Endodermal cell (in vitro differentiated cells): ENCODE measurements around the gene STX1A. TPM values are rescaled to one million over a fixed set of nuclear protein-coding genes. Genes with fewer than 3 reads are reported as not detected.

ENCODE experiments used
- DNase-seq: peaks from one replicate; pipeline ENCODE4 v3.0.0-alpha.2; 2017
- H3K27ac ChIP-seq: 2 replicates; pipeline ENCODE4 v1.5.1; 2013; ENCODE audit warnings: mild to moderate bottlenecking, low read depth, low read length, moderate library complexity
- H3K27me3 ChIP-seq: 2 replicates; pipeline ENCODE4 v1.6.1; 2013; ENCODE audit warnings: mild to moderate bottlenecking, low read length, moderate library complexity; ENCODE audit not compliant: insufficient read depth, control insufficient read depth, poor library complexity, severe bottlenecking
- H3K36me3 ChIP-seq: 2 replicates; pipeline ENCODE4 v1.7.0; 2013; ENCODE audit warnings: mild to moderate bottlenecking, low read length, moderate library complexity; ENCODE audit not compliant: control insufficient read depth, insufficient read depth
- H3K4me1 ChIP-seq: one replicate; pipeline ENCODE4 v1.7.0; 2013; ENCODE audit warnings: low read length; ENCODE audit not compliant: control insufficient read depth, insufficient read depth
- H3K4me3 ChIP-seq: 2 replicates; pipeline ENCODE4 v1.5.1; 2013; ENCODE audit warnings: mild to moderate bottlenecking, low read length, moderate library complexity
- H3K9ac ChIP-seq: 2 replicates; pipeline ENCODE4 v1.6.1; 2013; ENCODE audit warnings: mild to moderate bottlenecking, low read length, moderate library complexity; ENCODE audit not compliant: poor library complexity, severe bottlenecking; ENCODE audit errors: extremely low read depth
- H3K9me3 ChIP-seq: 2 replicates; pipeline ENCODE4 v1.6.1; 2013; ENCODE audit warnings: mild to moderate bottlenecking, low read length, moderate library complexity; ENCODE audit not compliant: control insufficient read depth
- H3K27ac Mint-ChIP-seq: 2 replicates; pipeline ENCODE4 v1.8.0; 2020; ENCODE audit warnings: mixed read lengths
- H3K27me3 Mint-ChIP-seq: 2 replicates; pipeline ENCODE4 v1.8.0; 2021; ENCODE audit warnings: mild to moderate bottlenecking, mixed read lengths; ENCODE audit not compliant: insufficient read depth
- H3K36me3 Mint-ChIP-seq: 2 replicates; pipeline ENCODE4 v1.8.0; 2020; ENCODE audit warnings: low read depth, mixed read lengths
- H3K4me1 Mint-ChIP-seq: 2 replicates; pipeline ENCODE4 v1.8.0; 2020; ENCODE audit warnings: mixed read lengths
- H3K4me3 Mint-ChIP-seq: 2 replicates; pipeline ENCODE4 v1.8.0; 2020; ENCODE audit warnings: mild to moderate bottlenecking, moderate library complexity, mixed read lengths
- H3K9me3 Mint-ChIP-seq: 2 replicates; pipeline ENCODE4 v1.8.0; 2020; ENCODE audit warnings: mild to moderate bottlenecking, mixed read lengths
- WGBS, 2 experiments: methylation state at CpG; one replicate each; pipeline versions ENCODE4 v1.1.5 to v1.1.7; 2013; ENCODE audit warnings: missing lambda C conversion rate in 2 of 2, mixed read lengths in 1 of 2; ENCODE audit not compliant: insufficient coverage in 1 of 2, insufficient read length in 1 of 2; 5-methylcytosine and 5-hydroxymethylcytosine counted together
- total RNA-seq, 2 donors: library from RNA; stranded (reverse); fragmentation: NEBNext Ultra II Directional in 1 of 2; extraction: Animal tissue kit (Norgen Biotek cat#: 25700) in 1 of 2; gene quantifications; 2 replicates in 1 of 2; 3 replicates in 1 of 2; pipeline ENCODE4 v1.2.1, GENCODE V29; 2021
- TF ChIP-seq, protein P1 (sequence below): fragments of 200-600 bp; sonication (generic); conservative IDR thresholded peaks from 2 replicates; pipeline ENCODE4 v1.5.0; 2021; ENCODE audit warnings: antibody characterized with exemption, mild to moderate bottlenecking

STX1A gene
- total RNA-seq, 2 donors from 2014 or later = 23.0 to 34.4 TPM

DNA sequence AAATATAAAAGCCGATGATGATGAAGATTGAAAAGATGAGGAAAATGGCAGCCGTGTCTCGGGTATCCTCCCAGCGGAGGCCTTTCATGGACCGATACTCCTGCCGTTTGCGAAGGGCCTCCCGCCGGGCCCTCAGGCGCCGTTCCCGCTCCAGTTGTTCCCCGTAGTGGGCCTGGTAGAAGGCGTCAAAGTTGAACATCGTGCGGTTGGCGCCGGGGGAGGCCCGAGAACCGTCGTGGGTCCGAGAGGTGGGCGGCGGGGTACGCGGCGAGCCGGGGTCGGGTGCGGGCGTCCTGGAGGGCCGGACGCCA, 36.8 kb downstream of the STX1A start:
- H3K4me1 Mint-ChIP-seq = peaks cover 21% of the 10 kb centered on the region
- WGBS, 2 experiments = 0 to 1% methylated on average over 28 to 33 of the region's 33 CpGs
- H3K36me3 Mint-ChIP-seq = peaks cover 31% of the 10 kb centered on the region
- Histone ChIP-seq H3K9me3 (no peaks in the 10 kb centered on the region), H3K36me3 (peaks cover 26% of the 10 kb centered on the region), H3K27me3 (no peaks in the 10 kb centered on the region), H3K4me1 (peaks cover 4% of the 10 kb centered on the region), H3K9ac (peak overlapping the region; percentile 92), H3K4me3 (peak overlapping the region; percentile 97), H3K27ac (peak overlapping the region; percentile 68)
- peak overlapping the region; percentile 94 for H3K4me3 Mint-ChIP-seq
- TF ChIP-seq, protein P1, sequence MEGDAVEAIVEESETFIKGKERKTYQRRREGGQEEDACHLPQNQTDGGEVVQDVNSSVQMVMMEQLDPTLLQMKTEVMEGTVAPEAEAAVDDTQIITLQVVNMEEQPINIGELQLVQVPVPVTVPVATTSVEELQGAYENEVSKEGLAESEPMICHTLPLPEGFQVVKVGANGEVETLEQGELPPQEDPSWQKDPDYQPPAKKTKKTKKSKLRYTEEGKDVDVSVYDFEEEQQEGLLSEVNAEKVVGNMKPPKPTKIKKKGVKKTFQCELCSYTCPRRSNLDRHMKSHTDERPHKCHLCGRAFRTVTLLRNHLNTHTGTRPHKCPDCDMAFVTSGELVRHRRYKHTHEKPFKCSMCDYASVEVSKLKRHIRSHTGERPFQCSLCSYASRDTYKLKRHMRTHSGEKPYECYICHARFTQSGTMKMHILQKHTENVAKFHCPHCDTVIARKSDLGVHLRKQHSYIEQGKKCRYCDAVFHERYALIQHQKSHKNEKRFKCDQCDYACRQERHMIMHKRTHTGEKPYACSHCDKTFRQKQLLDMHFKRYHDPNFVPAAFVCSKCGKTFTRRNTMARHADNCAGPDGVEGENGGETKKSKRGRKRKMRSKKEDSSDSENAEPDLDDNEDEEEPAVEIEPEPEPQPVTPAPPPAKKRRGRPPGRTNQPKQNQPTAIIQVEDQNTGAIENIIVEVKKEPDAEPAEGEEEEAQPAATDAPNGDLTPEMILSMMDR = no peak
- H3K9me3 Mint-ChIP-seq = no peaks in the 10 kb centered on the region
- peak overlapping the region; percentile 78 for H3K27ac Mint-ChIP-seq
- peak; percentile 60 for DNase-seq
- no peaks in the 10 kb centered on the region for H3K27me3 Mint-ChIP-seq

DNA sequence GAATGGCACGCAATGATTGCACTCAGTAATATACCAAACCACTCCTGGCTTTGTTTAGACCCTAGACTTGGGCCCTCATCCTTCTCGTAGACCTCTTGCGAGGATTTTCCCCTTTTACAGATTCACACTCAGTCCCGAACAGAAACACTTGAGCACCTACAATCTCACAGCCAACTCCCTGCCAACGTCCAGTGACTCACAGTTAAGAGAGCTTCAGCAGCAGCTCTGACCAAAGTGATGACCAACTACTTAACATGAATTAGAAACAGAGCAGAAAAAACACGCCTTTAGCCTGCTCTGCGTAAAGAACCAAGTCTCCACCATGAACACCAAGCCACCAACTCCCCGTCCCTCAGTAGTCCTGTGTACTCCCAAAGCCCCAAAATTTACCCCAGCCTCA, 38.4 kb downstream of the STX1A start:
- H3K27me3 ChIP-seq = no peaks in the 10 kb centered on the region
- H3K36me3 ChIP-seq = peaks cover 9% of the 10 kb centered on the region
- H3K4me1 ChIP-seq = peaks cover 4% of the 10 kb centered on the region
- Mint-ChIP-seq H3K9me3 (no peaks in the 10 kb centered on the region), H3K4me1 (peaks cover 21% of the 10 kb centered on the region), H3K27ac (peak overlapping the region; percentile 30), H3K36me3 (peaks cover 23% of the 10 kb centered on the region), H3K4me3 (peak overlapping the region; percentile 94), H3K27me3 (no peaks in the 10 kb centered on the region)
- H3K9ac ChIP-seq = no peak overlapping the region
- no peaks in the 10 kb centered on the region for H3K9me3 ChIP-seq
- TF ChIP-seq, protein P1 = no peak
- H3K27ac ChIP-seq = no peak overlapping the region
- 59 to 78% methylated on average over 3 to 8 of the region's 8 CpGs for WGBS, 2 experiments
- DNase-seq = no peak
- peak overlapping the region; percentile 97 for H3K4me3 ChIP-seq

DNA sequence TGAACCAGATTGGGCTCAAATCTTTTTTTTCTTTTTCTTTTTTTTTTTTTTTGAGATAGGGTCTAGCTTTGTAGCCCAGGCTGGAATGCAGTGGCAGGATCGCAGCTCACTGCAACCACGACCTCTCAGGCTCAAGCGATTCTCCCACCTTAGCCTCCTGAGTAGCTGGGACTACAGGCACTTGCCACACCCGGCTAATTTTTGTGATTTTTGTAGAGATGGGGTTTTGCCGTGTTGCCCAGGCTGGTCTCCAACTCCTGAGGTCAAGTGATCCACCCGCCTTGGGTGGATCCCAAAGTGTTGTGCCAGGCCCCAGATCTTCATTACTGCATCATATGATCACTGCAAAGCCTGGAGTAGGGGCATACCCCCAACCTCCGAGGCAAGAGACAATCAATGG, 39.0 kb downstream of the STX1A start:
- peak overlapping the region; percentile 44 for H3K27ac Mint-ChIP-seq
- H3K36me3 ChIP-seq = peaks cover 8% of the 10 kb centered on the region
- peaks cover 21% of the 10 kb centered on the region for H3K4me1 Mint-ChIP-seq
- no peak for DNase-seq
- H3K4me3 ChIP-seq = peak overlapping the region; percentile 97
- H3K27me3 Mint-ChIP-seq = no peaks in the 10 kb centered on the region
- H3K36me3 Mint-ChIP-seq = peaks cover 22% of the 10 kb centered on the region
- H3K4me1 ChIP-seq = peaks cover 4% of the 10 kb centered on the region
- H3K9me3 ChIP-seq = no peaks in the 10 kb centered on the region
- TF ChIP-seq, protein P1 = no peak
- peak overlapping the region; percentile 94 for H3K4me3 Mint-ChIP-seq
- 85 to 94% methylated on average over 6 to 7 of the region's 7 CpGs for WGBS, 2 experiments
- no peak overlapping the region for H3K9ac ChIP-seq
- no peaks in the 10 kb centered on the region for H3K27me3 ChIP-seq
- H3K9me3 Mint-ChIP-seq = no peaks in the 10 kb centered on the region
- H3K27ac ChIP-seq = no peak overlapping the region
